B cell (primary cell): ENCODE results near the gene PAPLN. TPM values are rescaled to one million over a fixed set of nuclear protein-coding genes. Genes with fewer than 3 reads are reported as not detected.

Source experiments
- ATAC-seq: fragments of 200-7000 bp; cut with Tn5 transposase; one replicate; pipeline ENCODE4 v1.10.0; 2021; ENCODE audit warnings: low read depth, mild to moderate bottlenecking, moderate number of reproducible peaks, moderate library complexity
- CTCF ChIA-PET: fragments of 350-600 bp; sonication (Branson Sonifier 250); formaldehyde crosslinking; loops from one replicate; lab custom pipeline; 2021; ENCODE audit warnings: antibody characterized with exemption, inconsistent platforms; lab: Charles Lee
- POLR2A ChIA-PET: fragments of 350-600 bp; sonication (Branson Sonifier 250); formaldehyde crosslinking; loops from one replicate; lab custom pipeline; 2021; ENCODE audit warnings: antibody characterized with exemption; lab: Charles Lee
- DNase-seq: peaks from one replicate; pipeline ENCODE4 v3.0.0; 2013
- H2AFZ ChIP-seq: 2 replicates; pipeline ENCODE4 v1.6.1; 2012; ENCODE audit warnings: mild to moderate bottlenecking, low read depth, low read length; ENCODE audit not compliant: insufficient read depth, poor library complexity, severe bottlenecking
- H3K27ac ChIP-seq, 2 donors: 1 replicate in 1 of 2; 2 replicates in 1 of 2; pipeline ENCODE4 v1.5.1; 2012 to 2013; ENCODE audit warnings: low read length in 2 of 2, mild to moderate bottlenecking in 2 of 2, moderate library complexity in 1 of 2
- H3K27me3 ChIP-seq, 4 experiments: fragments of 200-600 bp in 1 of 4; sonication (generic) in 1 of 4; replicated peaks in 1 of 4; 1 replicate in 2 of 4; 2 replicates in 2 of 4; pipeline versions ENCODE4 v1.6.1 to v1.7.0; 2013 to 2016; ENCODE audit warnings: low read length in 3 of 4, mild to moderate bottlenecking in 2 of 4, mixed read lengths in 1 of 4, moderate library complexity in 1 of 4; ENCODE audit not compliant: insufficient read depth in 4 of 4, control insufficient read depth in 3 of 4; ENCODE audit errors: control extremely low read depth in 1 of 4
- H3K36me3 ChIP-seq, 2 experiments: replicated peaks in 1 of 2; 1 replicate in 1 of 2; 2 replicates in 1 of 2; pipeline versions ENCODE4 v1.6.1 to v1.7.1; 2013; ENCODE audit warnings: low read length in 1 of 2; ENCODE audit not compliant: insufficient read depth in 2 of 2, control insufficient read depth in 1 of 2; ENCODE audit errors: control extremely low read depth in 1 of 2, extremely low read depth in 1 of 2
- H3K4me1 ChIP-seq, 2 donors: fragments of 200-600 bp in 1 of 2; sonication (generic) in 1 of 2; 1 replicate in 1 of 2; 2 replicates in 1 of 2; pipeline versions ENCODE4 v1.5.1 to v1.6.1; 2013 to 2017; ENCODE audit warnings: low read length in 2 of 2; ENCODE audit not compliant: control insufficient read depth in 2 of 2, insufficient read depth in 2 of 2
- H3K4me2 ChIP-seq: replicated peaks from 2 replicates; pipeline ENCODE3; 2012; ENCODE audit warnings: mild to moderate bottlenecking, low read depth, low read length; ENCODE audit not compliant: poor library complexity, severe bottlenecking
- H3K4me3 ChIP-seq, 5 experiments: fragments of 200-600 bp in 1 of 5; sonication (generic) in 1 of 5; 1 replicate in 3 of 5; 2 replicates in 2 of 5; pipeline versions ENCODE4 v1.5.1 to v1.7.0; 2011 to 2016; ENCODE audit warnings: low read length in 4 of 5, mild to moderate bottlenecking in 4 of 5, low read depth in 2 of 5, control low read depth in 1 of 5, moderate library complexity in 1 of 5; ENCODE audit not compliant: insufficient read depth in 1 of 5; ENCODE audit errors: control extremely low read depth in 1 of 5, extremely low read depth in 1 of 5
- H3K79me2 ChIP-seq: fragments of 200-600 bp; sonication (generic); one replicate; pipeline ENCODE4 v1.6.0; 2016; ENCODE audit warnings: low read length; ENCODE audit not compliant: control insufficient read depth, insufficient read depth
- H3K9ac ChIP-seq: fragments of 200-600 bp; sonication (generic); 2 replicates; pipeline ENCODE4 v1.6.1; 2017; ENCODE audit warnings: mild to moderate bottlenecking, low read length, moderate library complexity
- H3K9me3 ChIP-seq, 3 donors: one replicate each; pipeline versions ENCODE4 v1.6.1 to v1.7.1; 2013; ENCODE audit warnings: low read length in 2 of 3; ENCODE audit not compliant: control insufficient read depth in 2 of 3, insufficient read depth in 1 of 3; ENCODE audit errors: control extremely low read depth in 1 of 3
- H4K20me1 ChIP-seq: 2 replicates; pipeline ENCODE4 v1.6.0; 2012; ENCODE audit warnings: mild to moderate bottlenecking, low read length; ENCODE audit not compliant: insufficient read depth, control insufficient read depth, poor library complexity, severe bottlenecking
- H3K27ac Mint-ChIP-seq: one replicate; pipeline ENCODE4 v1.8.0; 2021; ENCODE audit warnings: mixed read lengths
- H3K27me3 Mint-ChIP-seq: one replicate; pipeline ENCODE4 v1.8.0; 2021; ENCODE audit warnings: mixed read lengths
- H3K4me1 Mint-ChIP-seq: one replicate; pipeline ENCODE4 v1.8.0; 2021; ENCODE audit warnings: mixed read lengths
- H3K4me3 Mint-ChIP-seq: one replicate; pipeline ENCODE4 v1.8.0; 2021; ENCODE audit warnings: mixed read lengths
- H3K9me3 Mint-ChIP-seq: one replicate; pipeline ENCODE4 v1.8.0; 2022; ENCODE audit warnings: mixed read lengths; ENCODE audit not compliant: insufficient read depth
- CTCF ChIP-seq: fragments of 200-600 bp; IDR thresholded peaks from one replicate; pipeline ENCODE4 v1.8.0; 2022; ENCODE audit warnings: antibody characterized with exemption, mild to moderate bottlenecking
- EZH2 ChIP-seq: IDR thresholded peaks from 2 replicates; pipeline ENCODE4 v1.6.1; 2012; ENCODE audit warnings: borderline replicate concordance, low read depth, mild to moderate bottlenecking, moderate library complexity, low read length; ENCODE audit not compliant: insufficient read depth, poor library complexity, severe bottlenecking
- WGBS: methylation state at CpG from one replicate; pipeline ENCODE4 v1.1.5; 2013; ENCODE audit warnings: missing lambda C conversion rate; ENCODE audit not compliant: insufficient coverage; 5-methylcytosine and 5-hydroxymethylcytosine counted together
- intact Hi-C: fragments of 100-400 bp; cut with micrococcal nuclease; formaldehyde crosslinking; loops from one replicate; pipeline ENCODE4 v1.10.0; 2022
- polyA plus RNA-seq: library from polyadenylated mRNA; depleted of rRNA; stranded (reverse); fragments of >200 nt; gene quantifications from 2 replicates; pipeline ENCODE4 v1.2.3, GENCODE V29; 2012
- total RNA-seq, 2 donors: library from RNA; stranded (reverse); fragments of 120-200 nt in 1 of 2; gene quantifications; 1 replicate in 1 of 2; 2 replicates in 1 of 2; pipeline versions ENCODE4 v1.2.3 to v1.2.4, GENCODE V29; 2013 to 2022

Gene PAPLN
- total and polyA plus RNA-seq, 2 donors (not counting 1 experiment from before 2014, with no cell fraction given): 0.69 to 1.5 TPM

- no peak overlapping the region for H3K4me3 Mint-ChIP-seq
- POLR2A ChIA-PET: no interaction called here
- H3K27ac ChIP-seq: no peak overlapping the region
- no peak overlapping the region for H3K27ac Mint-ChIP-seq
- TF ChIP-seq CTCF (no peak), EZH2 (no peak)
- CTCF ChIA-PET: no interaction called here
- no peaks in the 10 kb centered on the region for H3K4me1 ChIP-seq
- H4K20me1 ChIP-seq: no peaks in the 10 kb centered on the region
- H3K9ac ChIP-seq: no peak overlapping the region
- no peak overlapping the region for H3K4me2 ChIP-seq
- no peaks in the 10 kb centered on the region for H3K9me3 ChIP-seq
- H3K9me3 Mint-ChIP-seq: no peaks in the 10 kb centered on the region
- peaks cover 4% of the 10 kb centered on the region for H3K27me3 Mint-ChIP-seq
- intact Hi-C loops: no loop called here
- no peaks in the 10 kb centered on the region for H3K79me2 ChIP-seq
- 90% methylated on average over 9 of the region's 9 CpGs for WGBS
- DNase-seq (no peak), ATAC-seq (no peak)
- peaks cover 0 to 3% (median 0%) of the 10 kb centered on the region in 4 experiments for H3K27me3 ChIP-seq
- H3K36me3 ChIP-seq: no peaks in the 10 kb centered on the region
- H2AFZ ChIP-seq: no peak overlapping the region
- H3K4me3 ChIP-seq: no peak overlapping the region
- peaks cover 8% of the 10 kb centered on the region for H3K4me1 Mint-ChIP-seq
Measured at GRCh38 chr14:73259837-73260236, 22.5 kb downstream of the PAPLN start.

DNA sequence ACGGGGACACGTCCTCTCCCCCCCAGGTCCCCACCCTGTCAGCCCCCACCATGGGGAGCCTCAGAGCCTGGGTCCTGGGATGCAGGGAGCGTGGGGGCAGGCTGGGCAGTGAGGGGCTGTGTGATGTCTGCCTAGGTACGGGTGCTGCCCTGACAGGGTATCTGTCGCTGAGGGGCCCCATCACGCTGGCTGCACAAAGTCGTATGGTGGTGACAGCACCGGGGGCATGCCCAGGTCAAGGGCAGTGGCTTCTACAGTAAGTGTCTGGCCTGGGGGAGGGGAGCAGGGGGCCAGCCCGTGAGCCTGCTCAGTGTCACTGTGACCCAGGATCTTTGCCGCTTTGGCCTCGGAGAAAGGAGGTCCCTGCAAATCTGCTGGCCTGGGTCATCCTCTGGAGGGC lies 23.3 kb downstream of the PAPLN start:
- no peak overlapping the region for H3K4me3 Mint-ChIP-seq
- POLR2A ChIA-PET: no interaction called here

More for the DNA sequence above, 23.3 kb downstream of the PAPLN start:
- Histone ChIP-seq H3K9me3 (no peaks in the 10 kb centered on the region), H2AFZ (no peak overlapping the region), H3K27me3 (peaks cover 0 to 3% (median 0%) of the 10 kb centered on the region in 4 experiments), H3K4me3 (no peak overlapping the region), H4K20me1 (no peaks in the 10 kb centered on the region), H3K4me1 (no peaks in the 10 kb centered on the region), H3K27ac (no peak overlapping the region), H3K4me2 (no peak overlapping the region), H3K9ac (no peak overlapping the region), H3K79me2 (no peaks in the 10 kb centered on the region), H3K36me3 (no peaks in the 10 kb centered on the region)
- WGBS: 85% methylated on average over 11 of the region's 11 CpGs
- peaks cover 4% of the 10 kb centered on the region for H3K27me3 Mint-ChIP-seq
- DNase-seq (no peak), ATAC-seq (no peak)
- TF ChIP-seq CTCF (no peak), EZH2 (no peak)
- CTCF ChIA-PET: no interaction called here
- intact Hi-C loops: no loop called here
- no peak overlapping the region for H3K27ac Mint-ChIP-seq
- H3K9me3 Mint-ChIP-seq: no peaks in the 10 kb centered on the region
- peaks cover 8% of the 10 kb centered on the region for H3K4me1 Mint-ChIP-seq
